AG20443 (cell line): Measurements from ENCODE around the gene PLXNB2.

ENCODE experiments used
- DNase-seq: peaks from one replicate; pipeline ENCODE4 v3.0.0; 2012; ENCODE audit warnings: low spot score, mixed read lengths

PLXNB2 gene

DNA sequence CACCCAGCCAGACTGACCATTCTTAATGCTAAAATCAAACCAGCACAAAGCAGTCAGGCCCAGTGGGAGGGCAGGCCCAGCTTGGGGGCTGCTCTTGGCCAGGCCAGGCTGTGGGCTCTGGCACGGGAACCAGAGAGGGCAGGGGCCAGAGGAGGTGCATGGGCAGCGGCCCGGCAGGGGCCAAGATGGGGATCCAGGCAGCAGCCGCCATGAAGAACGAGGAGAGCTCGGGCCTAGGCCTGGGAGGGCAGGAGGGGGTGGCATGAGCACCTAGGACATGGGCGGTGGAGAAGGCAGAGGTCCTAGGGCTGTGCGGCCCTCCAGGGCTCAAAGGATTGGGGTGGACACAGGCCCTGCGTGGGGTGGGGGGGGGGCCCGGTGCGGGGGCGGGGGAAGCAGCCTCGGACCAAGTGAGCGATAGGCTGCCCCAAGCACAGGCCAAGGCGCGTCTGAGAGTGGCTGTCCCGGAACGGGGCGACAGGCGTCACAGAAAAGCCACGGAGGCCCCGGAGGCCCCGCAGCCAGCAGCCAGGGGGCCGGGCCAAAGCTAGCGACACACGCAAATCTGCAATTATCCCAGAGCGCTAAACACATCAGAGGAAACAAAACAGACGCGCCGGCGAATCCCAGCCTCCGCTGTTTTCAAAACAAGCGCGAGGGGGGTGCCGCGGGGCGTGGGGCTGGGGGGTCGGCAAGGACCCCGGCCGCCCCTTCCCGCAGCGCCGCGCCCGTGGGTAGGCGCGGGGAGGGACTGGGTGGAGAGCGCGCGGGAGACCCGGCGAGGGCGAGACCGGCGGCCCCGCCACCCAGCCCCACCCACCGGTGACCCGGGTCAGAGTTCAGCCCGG is 8.3 kb downstream of the PLXNB2 start:
- DNase-seq = peak; percentile 59

- no peak for DNase-seq
Measured at GRCh38 chr22:50298266-50298637, 9.2 kb downstream of the PLXNB2 start.

DNA sequence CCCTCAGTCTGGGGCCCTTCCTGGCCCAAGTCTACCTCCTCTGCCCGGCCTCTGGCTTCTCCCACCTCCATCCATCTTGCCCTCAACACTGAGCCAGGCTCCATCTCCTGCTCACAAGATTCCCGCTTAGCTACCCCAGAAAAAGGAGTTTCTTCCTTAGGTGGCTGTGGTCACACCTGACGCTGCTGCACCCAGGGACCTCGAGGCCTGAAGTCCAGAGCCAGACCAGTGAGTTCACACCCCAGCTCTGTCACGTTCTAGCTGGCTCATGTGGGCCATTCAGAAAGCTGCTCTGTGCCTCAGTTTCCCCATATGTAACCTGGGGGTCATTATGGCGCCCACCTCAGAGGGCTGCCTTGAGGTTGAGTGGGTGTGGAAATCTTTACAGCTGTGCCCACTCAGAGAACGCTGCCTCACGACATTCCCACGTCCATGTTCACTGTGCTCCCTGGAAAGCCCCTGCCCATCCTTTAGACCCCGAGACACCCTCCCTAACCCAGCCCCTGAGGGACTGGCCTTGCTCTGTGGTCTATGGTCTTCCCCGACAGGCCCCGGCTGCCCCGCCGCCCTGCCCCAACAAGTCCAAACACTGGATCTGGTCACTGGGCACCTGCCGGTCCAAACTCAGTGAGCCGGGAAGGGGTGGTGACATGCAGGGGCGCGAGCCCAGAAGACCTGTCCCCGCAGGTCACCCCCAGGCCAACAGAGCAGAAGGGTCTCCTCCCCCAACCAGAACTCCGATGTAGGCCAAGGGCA is 9.8 kb downstream of the PLXNB2 start:
- DNase-seq = no peak

GRCh38 chr22:50296658-50297490 is 10.6 kb downstream of the PLXNB2 start:
- no peak for DNase-seq

DNA sequence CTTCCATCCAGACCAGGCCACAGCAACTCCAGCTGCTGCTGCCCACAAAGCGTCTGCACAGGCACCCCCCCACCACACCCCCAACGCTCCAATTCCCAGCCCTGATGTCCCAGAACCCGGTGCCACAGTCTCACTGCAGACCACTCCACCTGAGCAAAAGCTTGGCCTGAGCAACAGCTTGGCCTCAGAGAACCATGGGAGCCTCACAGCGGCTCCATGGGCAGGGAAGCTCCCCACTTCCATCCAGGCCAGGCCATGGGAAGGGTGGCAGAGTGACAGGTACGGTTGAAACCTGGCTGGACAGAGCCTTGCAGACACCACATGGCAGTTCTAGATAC is 13.2 kb downstream of the PLXNB2 start:
- no peak for DNase-seq

- DNase-seq = peak; percentile 93
Measured at GRCh38 chr22:50293441-50294318, 13.8 kb downstream of the PLXNB2 start.

GRCh38 chr22:50292643-50293440 is 14.6 kb downstream of the PLXNB2 start:
- DNase-seq = no peak

DNA sequence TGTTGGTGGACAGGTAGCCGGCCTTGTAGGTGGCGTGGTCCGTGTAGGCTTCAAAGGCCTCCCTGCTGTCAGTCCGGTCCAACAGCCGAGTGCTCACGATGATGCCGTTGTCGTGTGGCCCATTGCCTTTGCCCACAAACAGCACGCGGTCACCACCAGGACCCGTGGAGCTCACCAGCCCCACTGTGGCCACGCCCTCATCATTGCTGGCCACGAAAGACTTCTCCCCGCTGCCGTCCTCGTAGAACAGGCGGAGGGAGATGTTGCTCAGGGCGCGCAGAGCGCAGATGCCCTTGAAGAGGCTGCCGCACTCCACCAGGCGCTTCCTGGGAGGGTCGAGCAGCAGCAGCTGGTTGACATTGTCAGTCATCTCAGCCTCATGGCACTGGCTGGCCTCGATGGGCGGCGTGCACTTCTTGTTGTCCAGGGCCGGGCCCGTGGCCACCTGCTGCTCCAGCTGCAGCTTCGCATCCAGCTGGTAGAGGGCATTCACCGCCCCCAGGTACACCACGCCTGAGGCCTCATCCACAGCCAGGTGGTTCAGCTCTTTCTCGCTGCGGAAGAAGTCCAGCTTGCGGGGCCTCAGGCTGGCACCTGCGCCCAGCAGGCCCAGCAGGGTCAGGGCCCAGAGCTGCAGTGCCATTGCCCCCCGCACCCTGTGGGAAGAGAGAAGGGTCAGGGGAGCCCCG is 17.4 kb downstream of the PLXNB2 start:
- no peak for DNase-seq

- no peak for DNase-seq
Measured at GRCh38 chr22:50289151-50289941, 18.1 kb downstream of the PLXNB2 start.

DNA sequence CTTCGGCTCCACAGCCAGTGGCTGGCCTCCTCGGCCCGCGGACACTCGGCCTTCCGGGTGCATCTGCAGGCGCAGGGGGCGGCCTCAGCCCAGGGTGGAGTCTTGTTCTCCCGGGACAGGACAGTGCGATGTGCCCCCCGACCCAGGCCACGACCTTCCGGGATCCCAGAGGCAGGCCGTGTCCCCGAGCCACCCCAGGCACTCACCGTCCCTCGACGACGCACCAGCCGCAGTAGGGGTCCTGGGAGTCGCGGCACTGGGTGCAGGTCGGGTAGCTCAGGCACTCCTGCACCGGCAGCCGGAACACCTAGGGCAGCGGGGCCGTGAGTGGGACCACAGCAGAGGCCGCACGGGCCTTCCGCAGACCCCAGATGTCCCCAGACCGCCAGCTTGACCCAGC is 19.7 kb downstream of the PLXNB2 start:
- no peak for DNase-seq

GRCh38 chr22:50286701-50287318 is 20.6 kb downstream of the PLXNB2 start:
- DNase-seq = no peak

- no peak for DNase-seq
Measured at GRCh38 chr22:50286275-50286674, 21.2 kb downstream of the PLXNB2 start.

DNA sequence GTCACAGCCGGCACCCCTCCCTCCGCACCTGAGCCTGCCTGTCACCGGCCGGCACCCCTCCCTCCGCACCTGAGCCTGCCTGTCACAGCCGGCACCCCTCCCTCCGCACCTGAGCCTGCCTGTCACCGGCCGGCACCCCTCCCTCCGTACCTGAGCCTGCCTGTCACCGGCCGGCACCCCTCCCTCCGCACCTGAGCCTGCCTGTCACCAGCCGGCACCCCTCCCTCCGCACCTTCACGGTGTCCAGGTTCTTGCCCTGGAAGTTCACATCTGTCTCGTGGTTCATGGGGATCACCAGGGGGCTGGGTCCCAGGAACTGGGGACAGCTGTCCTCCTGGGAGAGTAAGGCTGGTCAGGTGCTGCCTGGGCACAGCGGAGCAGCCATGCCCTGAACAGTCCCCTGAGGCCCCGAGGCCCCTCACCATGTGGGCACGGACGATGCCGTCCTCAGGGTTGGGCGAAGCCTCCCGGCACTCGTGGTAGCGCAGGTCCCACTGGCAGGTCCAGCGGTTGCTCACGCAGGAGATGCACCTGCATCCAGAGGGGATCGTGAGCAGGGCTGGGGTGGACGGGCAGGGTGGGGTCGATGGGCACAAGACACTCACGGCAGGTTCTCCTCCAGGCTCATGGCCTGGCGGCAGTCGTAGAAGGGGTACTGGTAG is 21.7 kb downstream of the PLXNB2 start:
- no peak for DNase-seq

DNA sequence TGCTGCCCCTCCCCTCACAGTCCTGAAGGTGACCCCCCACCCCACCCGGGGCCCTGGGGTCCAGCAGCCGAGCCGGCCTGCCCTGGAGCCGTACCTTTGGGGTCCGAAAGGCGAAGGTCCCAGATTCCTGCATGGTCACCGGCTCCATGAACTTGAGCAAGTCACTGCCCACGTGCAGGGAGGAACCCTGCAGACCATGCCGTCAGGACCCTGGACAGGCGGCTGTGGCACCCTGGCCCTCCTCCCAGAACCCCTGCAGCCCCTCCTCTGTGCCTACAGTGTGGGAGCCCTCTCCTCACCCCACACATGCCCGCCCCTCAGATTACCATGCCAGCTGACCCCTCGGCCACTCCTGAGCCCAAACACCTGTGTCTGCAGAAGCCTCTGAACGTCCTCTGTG is 23.0 kb downstream of the PLXNB2 start:
- no peak for DNase-seq

DNA sequence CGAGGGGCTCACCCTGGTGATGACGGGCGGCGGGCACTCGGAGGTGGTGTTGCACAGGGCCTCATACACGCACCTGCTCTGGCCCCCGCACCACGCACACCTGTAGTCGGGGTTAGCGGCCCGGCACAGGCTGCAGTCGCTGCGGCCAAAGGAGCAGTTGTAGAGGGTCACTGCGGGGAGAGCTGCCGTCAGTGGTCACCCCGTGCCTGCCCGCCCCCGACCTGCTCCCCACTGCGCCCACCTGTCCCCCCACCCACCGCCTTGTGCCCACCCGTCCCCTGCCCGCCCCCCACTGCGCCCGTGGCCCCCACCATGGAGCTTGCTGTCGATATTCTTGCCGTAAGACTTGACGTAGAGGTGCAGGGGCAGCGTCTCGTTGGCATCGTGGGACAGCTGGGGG is 23.6 kb downstream of the PLXNB2 start:
- no peak for DNase-seq

GRCh38 chr22:50282361-50283155 is 24.9 kb downstream of the PLXNB2 start:
- peak; percentile 87 for DNase-seq

- DNase-seq = no peak
Measured at GRCh38 chr22:50281957-50282356, 25.5 kb downstream of the PLXNB2 start.

GRCh38 chr22:50281384-50281760 is 26.1 kb downstream of the PLXNB2 start:
- no peak for DNase-seq
